ENCODE measurements around the gene SERPINA1. TPM values are rescaled to one million over a fixed set of nuclear protein-coding genes. Genes with fewer than 3 reads are reported as not detected.
"Not testable (repeated sequence)": the region's sequence is repeated elsewhere in the genome, so short reads cannot be mapped to it uniquely, and the experiment has no call there.

The SERPINA1 gene
- total RNA-seq (2014; rRNA removed; shearing (Covaris generic)), result 0.18 TPM in 1 of 2 replicates, not detected in the other

DNA sequence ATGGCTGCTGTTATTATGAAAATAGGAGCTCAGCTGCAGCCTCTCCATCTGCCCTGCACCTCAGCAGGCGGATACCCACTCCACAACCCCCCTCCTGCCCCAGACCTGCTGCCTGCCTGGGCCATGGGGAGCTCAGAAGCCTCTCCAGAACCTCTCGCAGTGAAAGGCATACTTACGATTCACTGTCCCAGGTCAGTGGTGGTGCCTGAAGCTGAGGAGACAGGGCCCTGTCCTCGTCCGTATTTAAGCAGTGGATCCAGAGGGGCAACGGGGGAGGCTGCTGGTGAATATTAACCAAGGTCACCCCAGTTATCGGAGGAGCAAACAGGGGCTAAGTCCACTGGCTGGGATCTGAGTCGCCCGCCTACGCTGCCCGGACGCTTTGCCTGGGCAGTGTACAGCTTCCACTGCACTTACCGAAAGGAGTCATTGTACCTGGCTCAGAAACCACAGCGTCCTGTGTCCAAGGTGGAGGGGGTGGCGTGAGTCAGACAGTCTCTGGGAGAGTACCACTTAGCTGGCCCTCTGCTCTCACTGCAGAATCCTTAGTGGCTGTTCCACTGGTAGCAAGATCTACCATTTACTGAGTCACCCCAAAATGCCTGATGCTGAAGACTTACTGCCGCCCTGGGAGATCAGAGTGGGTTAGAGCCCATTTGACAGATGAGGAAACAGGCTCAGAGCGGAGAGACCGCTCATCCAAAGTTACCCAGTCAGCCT lies at the start of gene SERPINA1:
Gene SERPINA1 (minus strand): TSS at position 219 of the 720 bp plus-strand sequence. CDS start 5,365 bp downstream, outside the sequence.
- H3K4me3 ChIP-seq (ENCODE audit: insufficient read depth, low read depth, low read length), result no peak within 1 kb of the TSS

DNA sequence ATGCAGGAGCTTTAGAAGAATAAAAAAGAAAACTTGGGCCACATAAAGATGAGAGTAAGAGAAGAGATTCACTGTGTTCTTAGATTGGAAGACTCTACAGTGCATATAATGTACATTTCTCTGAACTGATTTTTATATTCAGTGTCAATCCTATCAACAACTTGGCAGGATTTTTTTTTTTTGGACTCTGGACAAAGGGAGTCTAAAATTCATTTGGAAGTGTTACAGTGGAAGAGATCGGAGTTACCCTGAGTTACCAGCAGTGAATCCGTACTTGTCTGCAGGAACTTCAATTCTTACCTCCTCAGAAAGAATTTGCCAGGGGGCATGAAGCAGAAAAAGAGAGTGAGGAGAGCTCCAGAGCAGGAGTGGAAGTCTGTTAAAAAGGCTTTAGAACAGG lies 40.2 kb upstream of the SERPINA1 start:
- DNase-seq, result no peak
- no peak overlapping the region for H3K4me3 ChIP-seq (ENCODE audit: insufficient read depth, low read depth, low read length)
- H3K27me3 ChIP-seq (ENCODE audit: control insufficient read depth, insufficient read depth, low read length), result no peaks in the 10 kb centered on the region
- H3K36me3 ChIP-seq (replicated peaks; ENCODE audit: control insufficient read depth, insufficient read depth, low read length), result no peaks in the 10 kb centered on the region

More for the DNA sequence above, at the start of gene SERPINA1:
- Histone ChIP-seq H3K27me3 (ENCODE audit: control insufficient read depth, insufficient read depth, low read length) (no peaks in the 10 kb centered on the region), H3K36me3 (replicated peaks; ENCODE audit: control insufficient read depth, insufficient read depth, low read length) (no peaks in the 10 kb centered on the region)
- peak; percentile 36 for DNase-seq

DNA sequence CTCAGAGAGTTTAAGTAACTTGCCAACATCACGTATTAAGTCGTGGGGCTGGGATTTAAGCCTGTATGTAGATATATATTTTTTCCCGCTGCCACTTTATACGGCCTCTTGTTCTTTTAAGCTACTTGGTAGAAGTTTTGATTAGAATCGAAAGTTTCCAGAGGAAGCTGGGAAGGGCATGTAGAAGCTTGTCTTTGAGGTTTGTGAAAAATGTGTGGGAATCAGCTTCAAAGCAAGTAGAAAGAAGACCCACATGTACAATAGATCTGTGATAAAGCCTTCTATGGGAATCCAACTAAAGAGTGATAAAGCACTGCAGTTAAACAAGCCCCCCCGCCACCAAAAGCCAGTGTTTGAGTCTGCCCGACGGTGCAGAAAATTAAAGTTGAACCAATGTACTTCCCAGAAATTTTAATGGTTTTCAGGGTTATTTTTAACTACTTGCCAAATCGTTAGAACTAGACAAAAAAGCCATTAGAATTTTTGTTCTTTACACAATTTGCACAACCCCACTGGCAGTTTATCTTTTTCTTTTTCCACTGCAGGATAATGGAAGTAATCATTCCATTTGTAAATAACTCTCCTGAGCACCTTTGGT lies 38.7 kb upstream of the SERPINA1 start:
- Histone ChIP-seq H3K4me3 (ENCODE audit: insufficient read depth, low read depth, low read length) (no peak overlapping the region), H3K36me3 (replicated peaks; ENCODE audit: control insufficient read depth, insufficient read depth, low read length) (no peaks in the 10 kb centered on the region), H3K27me3 (ENCODE audit: control insufficient read depth, insufficient read depth, low read length) (no peaks in the 10 kb centered on the region)
- no peak for DNase-seq

GRCh38 chr14:94426526-94426925 lies 38.1 kb upstream of the SERPINA1 start:
- Histone ChIP-seq H3K36me3 (replicated peaks; ENCODE audit: control insufficient read depth, insufficient read depth, low read length) (no peaks in the 10 kb centered on the region), H3K4me3 (ENCODE audit: insufficient read depth, low read depth, low read length) (no peak overlapping the region), H3K27me3 (ENCODE audit: control insufficient read depth, insufficient read depth, low read length) (no peaks in the 10 kb centered on the region)
- DNase-seq, result no peak

DNA sequence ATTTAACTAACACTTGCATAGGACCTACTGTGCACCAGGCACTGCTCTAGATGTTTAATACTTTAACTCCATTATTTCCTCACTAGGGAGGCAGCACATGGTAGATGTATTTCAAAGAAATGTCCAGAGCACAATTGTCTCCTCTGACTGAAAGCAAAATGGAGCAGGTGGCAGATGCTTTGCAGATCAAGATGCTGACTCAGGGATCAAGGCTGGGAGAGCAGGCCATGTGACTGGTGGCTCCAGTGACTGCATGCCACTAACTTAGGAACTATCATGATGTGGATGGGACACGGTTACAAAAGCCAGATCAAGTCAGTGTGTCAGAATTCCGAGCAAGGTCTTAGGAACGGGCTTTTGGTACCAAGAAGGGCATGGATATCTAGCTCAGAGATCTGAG lies 36.0 kb upstream of the SERPINA1 start:
- no peak for DNase-seq
- no peak overlapping the region for H3K4me3 ChIP-seq (ENCODE audit: insufficient read depth, low read depth, low read length)
- no peaks in the 10 kb centered on the region for H3K36me3 ChIP-seq (replicated peaks; ENCODE audit: control insufficient read depth, insufficient read depth, low read length)
- H3K27me3 ChIP-seq (ENCODE audit: control insufficient read depth, insufficient read depth, low read length), result no peaks in the 10 kb centered on the region

GRCh38 chr14:94423453-94424056 lies 35.2 kb upstream of the SERPINA1 start:
- Histone ChIP-seq H3K27me3 (ENCODE audit: control insufficient read depth, insufficient read depth, low read length) (no peaks in the 10 kb centered on the region), H3K4me3 (ENCODE audit: insufficient read depth, low read depth, low read length) (no peak overlapping the region), H3K36me3 (replicated peaks; ENCODE audit: control insufficient read depth, insufficient read depth, low read length) (no peaks in the 10 kb centered on the region)
- DNase-seq, result peak; percentile 62

DNA sequence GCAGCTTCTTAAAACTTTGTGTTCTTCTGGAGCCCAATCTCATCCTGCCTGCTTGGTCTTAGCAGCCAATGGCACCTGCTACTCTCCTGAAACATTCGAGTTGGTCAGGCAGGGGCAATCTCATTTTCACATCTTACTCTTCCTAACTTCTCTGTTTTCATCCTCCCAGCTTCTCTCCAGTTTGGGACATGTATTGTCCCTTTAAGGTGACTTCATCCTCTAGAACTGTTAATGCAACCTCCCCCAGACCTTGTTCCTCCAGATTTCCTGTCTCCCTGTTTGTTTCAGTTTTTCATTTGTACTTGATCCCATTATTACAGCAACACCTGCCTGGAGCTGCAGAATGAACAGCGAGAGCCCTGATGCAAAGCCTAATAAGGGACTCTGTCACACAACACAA lies 32.9 kb upstream of the SERPINA1 start:
- no peaks in the 10 kb centered on the region for H3K36me3 ChIP-seq (replicated peaks; ENCODE audit: control insufficient read depth, insufficient read depth, low read length)
- DNase-seq, result no peak
- no peaks in the 10 kb centered on the region for H3K27me3 ChIP-seq (ENCODE audit: control insufficient read depth, insufficient read depth, low read length)
- no peak overlapping the region for H3K4me3 ChIP-seq (ENCODE audit: insufficient read depth, low read depth, low read length)

GRCh38 chr14:94417497-94418205 lies 29.2 kb upstream of the SERPINA1 start:
- DNase-seq; H3K27me3 ChIP-seq (ENCODE audit: control insufficient read depth, insufficient read depth, low read length); H3K36me3 ChIP-seq (replicated peaks; ENCODE audit: control insufficient read depth, insufficient read depth, low read length); H3K4me3 ChIP-seq (ENCODE audit: insufficient read depth, low read depth, low read length): not testable (repeated sequence)

DNA sequence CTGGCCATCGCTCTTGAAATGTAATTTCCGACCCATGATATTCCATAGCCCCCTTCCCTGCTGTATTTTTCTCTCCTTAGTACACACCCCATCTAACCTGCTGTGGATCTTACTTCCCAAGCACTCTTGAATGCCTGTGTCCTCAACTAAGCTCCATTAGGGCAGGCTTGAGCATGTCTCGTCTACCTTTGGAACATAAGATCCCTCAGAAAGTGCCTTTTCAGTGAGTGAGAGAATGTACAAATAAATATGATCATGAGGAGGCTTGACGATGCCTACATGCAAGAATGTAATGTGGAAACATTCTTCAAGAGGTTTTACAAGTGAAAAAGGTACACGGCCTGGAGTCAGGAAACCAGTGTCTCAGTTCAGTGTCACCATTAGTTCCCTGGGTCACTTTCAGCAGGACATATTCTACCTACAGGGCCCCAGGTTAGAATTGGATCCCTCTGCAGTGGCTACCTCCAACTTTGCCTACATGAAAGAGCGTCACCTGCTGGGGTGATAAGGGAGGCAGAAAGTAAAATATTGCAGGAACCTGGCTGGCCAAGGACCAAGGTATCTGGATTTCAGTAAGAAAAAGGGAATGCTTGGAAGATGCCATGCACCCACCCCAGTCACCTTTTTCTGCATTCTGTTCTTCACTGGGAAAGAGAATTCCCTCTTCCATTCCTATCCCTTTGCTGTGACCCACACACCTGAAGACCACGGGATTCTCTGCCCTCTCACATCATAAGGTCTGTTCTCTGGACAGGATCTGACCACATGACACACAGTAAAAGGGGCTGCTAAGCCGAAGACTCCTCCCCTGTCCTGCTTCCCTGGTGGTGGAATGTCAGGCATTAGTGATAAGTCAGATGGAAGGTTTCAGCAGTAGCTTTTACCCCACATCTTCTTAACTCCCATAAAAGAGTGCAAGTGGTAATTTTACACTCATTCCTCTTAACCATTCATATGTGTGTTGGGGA lies 24.6 kb upstream of the SERPINA1 start:
- Histone ChIP-seq H3K4me3 (ENCODE audit: insufficient read depth, low read depth, low read length) (no peak overlapping the region), H3K36me3 (replicated peaks; ENCODE audit: control insufficient read depth, insufficient read depth, low read length) (no peaks in the 10 kb centered on the region), H3K27me3 (ENCODE audit: control insufficient read depth, insufficient read depth, low read length) (no peaks in the 10 kb centered on the region)
- DNase-seq, result peak; percentile 16

DNA sequence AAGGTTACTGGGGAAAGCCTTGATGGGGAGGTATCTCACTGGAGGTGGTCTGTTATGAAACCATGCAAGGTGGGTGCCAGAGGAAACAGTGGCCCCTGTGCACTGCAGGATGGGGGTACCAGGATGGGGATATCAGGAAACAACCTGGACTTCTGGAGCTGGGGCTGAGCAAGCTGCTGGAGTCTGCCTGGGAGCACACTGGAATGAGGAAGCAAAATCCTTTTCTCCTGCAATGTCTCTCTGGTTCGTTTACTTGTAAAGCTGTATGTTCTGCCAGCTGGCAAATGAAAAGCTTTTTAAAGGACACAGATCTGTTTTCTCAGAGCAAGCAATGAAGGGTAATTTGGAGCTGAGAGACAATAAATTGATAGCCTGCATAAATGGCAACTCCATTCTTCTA lies 23.2 kb upstream of the SERPINA1 start:
- DNase-seq, result no peak
- Histone ChIP-seq H3K4me3 (ENCODE audit: insufficient read depth, low read depth, low read length) (no peak overlapping the region), H3K36me3 (replicated peaks; ENCODE audit: control insufficient read depth, insufficient read depth, low read length) (no peaks in the 10 kb centered on the region), H3K27me3 (ENCODE audit: control insufficient read depth, insufficient read depth, low read length) (no peaks in the 10 kb centered on the region)

DNA sequence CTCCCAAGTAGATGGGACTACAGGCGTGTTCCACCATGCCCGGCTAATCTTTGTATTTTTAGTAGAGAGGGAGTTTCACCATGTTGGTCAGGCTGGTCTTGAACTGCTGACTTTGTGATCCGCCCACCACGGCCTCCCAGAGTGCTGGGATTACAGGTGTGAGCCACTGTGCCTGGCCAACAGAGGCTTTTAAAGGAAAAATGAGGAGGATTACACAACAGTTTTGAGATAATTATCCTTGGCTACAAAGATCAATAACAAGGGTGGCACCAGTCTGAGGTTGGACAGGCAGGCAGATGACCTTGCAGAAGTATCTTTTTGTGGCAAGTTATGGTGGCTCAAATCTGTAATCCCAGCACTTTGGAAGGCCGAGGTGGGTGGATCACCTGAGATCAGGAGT lies 21.0 kb upstream of the SERPINA1 start:
- H3K27me3 ChIP-seq (ENCODE audit: control insufficient read depth, insufficient read depth, low read length); DNase-seq; H3K36me3 ChIP-seq (replicated peaks; ENCODE audit: control insufficient read depth, insufficient read depth, low read length); H3K4me3 ChIP-seq (ENCODE audit: insufficient read depth, low read depth, low read length): not testable (repeated sequence)

DNA sequence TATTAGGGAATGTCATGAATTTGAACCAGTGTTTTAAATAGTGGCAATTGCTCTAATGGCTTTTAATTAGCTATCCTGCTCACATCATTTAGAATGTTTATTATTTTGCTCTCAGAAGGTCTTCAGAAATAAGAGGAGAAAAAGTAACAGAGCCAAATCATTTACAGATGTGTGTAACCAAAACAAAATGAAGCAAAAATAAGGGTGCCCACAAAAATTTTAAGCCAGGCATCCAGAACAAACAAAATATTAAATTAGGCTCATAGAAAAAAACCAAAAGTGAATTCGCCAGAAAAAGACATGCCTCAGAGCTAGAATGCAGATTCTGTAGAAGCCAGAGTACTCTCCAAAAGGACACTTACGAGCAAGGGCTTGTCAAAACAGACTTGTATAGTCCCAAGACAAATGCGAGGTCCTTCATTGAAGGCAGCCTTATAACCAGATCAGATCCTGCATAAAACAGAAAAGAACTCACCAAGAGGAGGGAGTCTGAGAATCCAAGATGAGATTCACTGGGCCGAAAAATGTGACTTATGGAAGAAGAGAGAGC lies 20.2 kb upstream of the SERPINA1 start:
- DNase-seq, result no peak
- Histone ChIP-seq H3K4me3 (ENCODE audit: insufficient read depth, low read depth, low read length) (no peak overlapping the region), H3K27me3 (ENCODE audit: control insufficient read depth, insufficient read depth, low read length) (no peaks in the 10 kb centered on the region), H3K36me3 (replicated peaks; ENCODE audit: control insufficient read depth, insufficient read depth, low read length) (no peaks in the 10 kb centered on the region)

DNA sequence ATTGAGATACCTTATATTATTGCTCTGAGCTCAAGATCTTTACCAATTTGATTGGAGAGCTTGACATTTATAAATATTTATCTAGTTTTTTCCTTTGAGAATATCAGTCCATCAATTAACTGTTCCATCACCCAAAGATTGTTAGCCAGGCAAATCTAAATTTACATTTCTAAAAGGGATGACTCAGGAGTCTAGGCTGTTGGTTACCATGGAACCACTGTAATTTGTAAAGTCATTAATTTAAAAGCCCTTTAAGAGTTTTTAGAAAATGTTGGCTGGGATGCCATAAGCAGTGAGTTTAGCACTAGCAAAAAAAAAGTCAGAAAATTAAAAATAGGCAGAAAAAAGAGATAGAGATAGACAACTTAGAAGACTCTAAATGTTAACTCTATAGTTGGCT lies 19.5 kb upstream of the SERPINA1 start:
- Histone ChIP-seq H3K27me3 (ENCODE audit: control insufficient read depth, insufficient read depth, low read length) (no peaks in the 10 kb centered on the region), H3K36me3 (replicated peaks; ENCODE audit: control insufficient read depth, insufficient read depth, low read length) (no peaks in the 10 kb centered on the region), H3K4me3 (ENCODE audit: insufficient read depth, low read depth, low read length) (no peak overlapping the region)
- DNase-seq, result no peak

DNA sequence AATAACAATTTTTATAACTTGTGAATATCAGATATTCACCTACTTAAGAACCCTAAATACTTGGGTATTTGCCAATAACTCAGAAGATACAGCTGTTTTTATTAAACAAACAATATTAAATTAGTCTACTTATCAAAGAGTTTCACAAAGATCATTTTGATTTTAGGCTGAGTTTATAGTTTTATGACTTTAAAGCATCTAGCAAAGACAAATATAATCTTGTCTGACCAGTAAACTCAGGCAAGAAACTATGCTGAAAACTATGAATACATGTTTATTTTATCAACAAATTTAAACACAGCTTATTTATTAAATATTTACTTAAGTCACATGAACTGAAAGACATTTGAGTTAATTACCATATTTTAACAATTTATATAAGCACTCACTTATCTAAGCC lies 18.5 kb upstream of the SERPINA1 start:
- no peak for DNase-seq
- Histone ChIP-seq H3K36me3 (replicated peaks; ENCODE audit: control insufficient read depth, insufficient read depth, low read length) (no peaks in the 10 kb centered on the region), H3K4me3 (ENCODE audit: insufficient read depth, low read depth, low read length) (no peak overlapping the region), H3K27me3 (ENCODE audit: control insufficient read depth, insufficient read depth, low read length) (no peaks in the 10 kb centered on the region)
